Measurements from ENCODE around the gene SPEG.
"Not testable (repeated sequence)": the region's sequence is repeated elsewhere in the genome, so short reads cannot be mapped to it uniquely, and the experiment has no call there.

SPEG gene

GRCh38 chr2:219405451-219405850 is 29.2 kb upstream of the SPEG start:
- no peak for DNase-seq

DNA sequence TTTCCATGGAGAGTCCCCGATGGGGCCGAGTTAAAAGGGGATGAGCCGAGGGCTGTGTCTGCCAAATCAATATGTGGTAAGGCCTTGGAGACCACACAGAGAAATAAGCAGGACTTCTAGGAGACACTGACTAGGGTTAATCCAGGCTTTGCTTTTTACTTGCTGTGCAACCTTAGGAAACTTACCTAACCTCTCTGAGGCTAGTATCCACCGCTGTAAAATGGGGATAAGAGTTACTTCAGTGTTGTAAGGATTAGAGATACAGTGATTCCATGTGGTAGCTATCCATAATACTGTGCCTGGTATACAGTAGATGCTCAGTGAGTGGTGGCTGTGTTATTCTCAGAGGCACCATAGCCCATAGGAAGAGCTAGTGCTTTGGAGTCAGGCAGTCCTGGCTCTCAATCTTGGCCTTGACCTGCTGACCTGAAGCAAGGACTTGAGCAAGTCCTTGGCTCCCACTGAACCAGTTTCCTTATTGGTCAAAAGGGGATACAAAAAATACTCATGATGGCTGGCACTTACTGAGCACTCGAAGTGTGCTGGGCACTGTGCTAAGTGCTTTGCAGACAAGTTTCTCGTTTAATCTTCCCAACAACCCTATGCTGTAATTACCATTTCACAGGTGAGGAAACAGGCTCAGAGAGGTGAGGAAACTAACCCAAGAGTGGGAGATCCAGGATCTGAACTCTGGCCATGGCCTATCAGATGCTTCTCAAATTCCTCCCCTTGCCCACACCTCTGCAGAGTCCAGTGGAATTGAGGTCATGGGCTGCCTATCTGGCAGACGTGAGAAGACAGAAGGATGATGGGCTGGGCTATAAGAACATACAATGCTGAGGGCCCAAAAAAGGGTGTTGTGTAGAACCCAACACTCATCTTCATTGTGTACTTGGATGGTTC is 28.4 kb upstream of the SPEG start:
- DNase-seq = no peak

DNA sequence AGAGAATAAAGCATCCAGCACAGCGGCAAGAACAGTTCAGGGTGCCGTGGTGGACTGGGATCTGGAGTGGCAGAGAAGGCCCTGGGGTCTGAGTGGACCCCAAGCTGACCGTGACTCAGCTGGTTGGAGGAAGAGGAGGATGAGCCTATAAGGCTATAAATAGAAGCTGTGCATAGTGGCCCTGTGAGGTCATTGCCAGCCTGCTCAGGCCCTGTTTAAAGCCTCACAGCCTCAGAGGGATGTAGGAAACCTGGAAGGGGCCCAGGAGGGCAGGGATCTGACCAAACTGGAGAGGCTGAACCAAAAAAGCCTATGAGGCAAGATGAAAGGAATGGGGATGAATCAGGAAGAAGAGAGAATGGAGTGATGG is 27.8 kb upstream of the SPEG start:
- DNase-seq = no peak

DNA sequence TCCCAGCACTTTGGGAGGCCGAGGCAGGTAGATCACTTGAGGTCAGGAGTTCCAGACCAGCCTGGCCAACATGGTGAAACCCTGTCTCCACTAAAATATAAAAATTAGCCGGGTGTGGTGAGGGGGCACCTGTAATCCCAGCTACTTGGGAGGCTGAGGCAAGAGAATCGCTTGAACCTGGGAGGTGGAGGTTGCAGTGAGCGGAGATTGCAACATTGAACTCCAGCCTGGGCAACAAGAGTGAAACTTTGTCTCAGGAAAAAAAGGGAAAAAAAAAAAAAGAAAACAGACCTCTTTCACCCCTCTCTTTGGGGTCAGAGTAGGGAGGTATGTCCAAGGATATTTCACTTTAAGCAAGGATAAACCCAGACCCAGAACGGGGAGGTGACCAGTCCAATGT is 27.3 kb upstream of the SPEG start:
- DNase-seq = not testable (repeated sequence)

GRCh38 chr2:219408204-219408603 is 26.4 kb upstream of the SPEG start:
- DNase-seq = no peak

DNA sequence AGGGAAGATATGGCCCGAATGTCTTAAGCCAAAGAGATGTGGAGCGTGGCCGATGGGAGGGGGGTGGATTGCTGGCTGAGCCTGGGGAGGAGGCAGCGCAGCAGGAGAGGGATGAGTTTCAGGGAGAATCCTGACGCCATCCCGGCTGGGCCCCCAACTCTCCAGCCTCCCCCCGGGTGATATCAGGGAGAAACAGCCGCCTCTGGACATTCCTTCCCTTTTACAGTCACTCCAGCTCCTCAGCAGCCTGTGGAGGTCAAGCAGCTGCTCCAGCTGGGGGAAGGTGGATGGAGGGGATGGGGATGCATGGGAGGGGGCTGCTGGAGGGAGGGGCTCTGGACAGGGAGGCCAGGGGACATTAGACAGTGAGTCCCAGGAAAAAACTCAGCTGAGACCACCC is 26.0 kb upstream of the SPEG start:
- no peak for DNase-seq

DNA sequence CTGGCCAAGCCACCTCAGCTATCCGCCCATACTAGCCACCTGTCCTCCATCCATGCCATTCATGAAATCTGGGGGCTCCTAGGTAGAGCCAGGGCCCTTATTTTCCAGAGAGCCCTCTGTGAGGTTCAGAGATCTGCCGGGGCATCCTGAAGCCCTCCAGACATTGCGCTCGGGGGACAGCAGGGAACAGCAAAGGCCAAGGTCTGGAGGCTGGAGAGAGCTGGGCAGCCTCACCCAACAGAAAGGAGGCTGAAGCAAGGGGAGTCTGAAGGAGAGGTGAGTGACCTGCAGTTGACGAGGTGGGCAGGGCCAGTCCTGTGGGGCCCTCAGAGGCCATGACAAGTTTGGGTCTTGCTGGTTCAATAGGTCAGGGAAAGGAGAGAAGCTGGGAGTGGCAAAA is 25.0 kb upstream of the SPEG start:
- no peak for DNase-seq

DNA sequence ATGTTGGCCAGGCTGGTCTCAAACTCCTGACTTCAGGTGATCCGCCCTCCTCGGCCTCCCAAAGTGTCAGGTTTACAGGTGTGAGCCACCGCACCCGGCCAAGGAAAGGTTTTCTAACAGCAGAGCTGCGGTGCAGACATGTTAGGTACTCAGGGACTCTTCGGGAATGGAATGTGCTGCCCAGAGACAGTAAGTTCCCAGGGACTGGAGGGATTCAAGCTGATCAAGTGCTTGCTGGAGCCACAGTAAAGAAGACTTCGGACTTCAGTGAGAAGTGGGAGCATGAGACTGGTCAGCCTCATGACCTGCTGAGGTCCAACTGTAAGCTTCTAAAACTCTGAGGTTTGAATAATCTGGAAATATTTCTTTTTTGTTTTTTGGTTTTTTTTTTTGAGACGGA is 24.3 kb upstream of the SPEG start:
- no peak for DNase-seq

GRCh38 chr2:219414857-219415256 is 19.8 kb upstream of the SPEG start:
- DNase-seq = no peak

- no peak for DNase-seq
Observed at GRCh38 chr2:219415580-219416234, 18.9 kb upstream of the SPEG start.

GRCh38 chr2:219416235-219416602 is 18.4 kb upstream of the SPEG start:
- DNase-seq = no peak

- DNase-seq = no peak
Observed at GRCh38 chr2:219416938-219417337, 17.7 kb upstream of the SPEG start.

DNA sequence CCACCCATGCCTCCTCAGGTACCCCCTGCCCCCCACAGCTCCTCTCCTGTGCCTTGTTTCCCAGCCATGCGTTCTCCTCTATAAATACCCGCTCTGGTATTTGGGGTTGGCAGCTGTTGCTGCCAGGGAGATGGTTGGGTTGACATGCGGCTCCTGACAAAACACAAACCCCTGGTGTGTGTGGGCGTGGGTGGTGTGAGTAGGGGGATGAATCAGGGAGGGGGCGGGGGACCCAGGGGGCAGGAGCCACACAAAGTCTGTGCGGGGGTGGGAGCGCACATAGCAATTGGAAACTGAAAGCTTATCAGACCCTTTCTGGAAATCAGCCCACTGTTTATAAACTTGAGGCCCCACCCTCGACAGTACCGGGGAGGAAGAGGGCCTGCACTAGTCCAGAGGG is 17.3 kb upstream of the SPEG start:
- no peak for DNase-seq

DNA sequence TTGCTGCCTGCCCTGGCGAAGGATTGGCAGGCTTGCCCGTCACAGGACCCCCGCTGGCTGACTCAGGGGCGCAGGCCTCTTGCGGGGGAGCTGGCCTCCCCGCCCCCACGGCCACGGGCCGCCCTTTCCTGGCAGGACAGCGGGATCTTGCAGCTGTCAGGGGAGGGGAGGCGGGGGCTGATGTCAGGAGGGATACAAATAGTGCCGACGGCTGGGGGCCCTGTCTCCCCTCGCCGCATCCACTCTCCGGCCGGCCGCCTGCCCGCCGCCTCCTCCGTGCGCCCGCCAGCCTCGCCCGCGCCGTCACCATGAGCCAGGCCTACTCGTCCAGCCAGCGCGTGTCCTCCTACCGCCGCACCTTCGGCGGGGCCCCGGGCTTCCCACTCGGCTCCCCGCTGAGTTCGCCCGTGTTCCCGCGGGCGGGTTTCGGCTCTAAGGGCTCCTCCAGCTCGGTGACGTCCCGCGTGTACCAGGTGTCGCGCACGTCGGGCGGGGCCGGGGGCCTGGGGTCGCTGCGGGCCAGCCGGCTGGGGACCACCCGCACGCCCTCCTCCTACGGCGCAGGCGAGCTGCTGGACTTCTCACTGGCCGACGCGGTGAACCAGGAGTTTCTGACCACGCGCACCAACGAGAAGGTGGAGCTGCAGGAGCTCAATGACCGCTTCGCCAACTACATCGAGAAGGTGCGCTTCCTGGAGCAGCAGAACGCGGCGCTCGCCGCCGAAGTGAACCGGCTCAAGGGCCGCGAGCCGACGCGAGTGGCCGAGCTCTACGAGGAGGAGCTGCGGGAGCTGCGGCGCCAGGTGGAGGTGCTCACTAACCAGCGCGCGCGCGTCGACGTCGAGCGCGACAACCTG is 16.3 kb upstream of the SPEG start, which contains the start of gene DES:
Gene DES (plus strand): TSS at position 223 of the 857 bp plus-strand sequence. CDS start 86 bp downstream, at position 309.
- no peak for DNase-seq

DNA sequence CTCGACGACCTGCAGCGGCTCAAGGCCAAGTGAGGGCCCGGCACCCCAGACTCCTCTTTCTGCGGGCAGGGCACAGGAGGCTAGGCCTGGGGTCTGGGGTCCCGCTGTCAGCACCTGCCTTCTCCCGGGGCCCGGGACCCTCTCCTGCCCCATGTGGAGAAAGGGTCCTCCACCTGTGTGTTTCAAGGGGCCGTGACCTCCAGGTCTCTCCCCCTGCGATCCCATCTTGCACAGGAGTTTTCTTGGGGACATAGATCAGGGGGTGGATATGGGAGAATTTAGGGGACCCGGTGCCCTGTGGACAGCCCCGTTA is 15.7 kb upstream of the SPEG start:
- DNase-seq = no peak

- DNase-seq = no peak
Observed at GRCh38 chr2:219419331-219420197, 15.1 kb upstream of the SPEG start.

DNA sequence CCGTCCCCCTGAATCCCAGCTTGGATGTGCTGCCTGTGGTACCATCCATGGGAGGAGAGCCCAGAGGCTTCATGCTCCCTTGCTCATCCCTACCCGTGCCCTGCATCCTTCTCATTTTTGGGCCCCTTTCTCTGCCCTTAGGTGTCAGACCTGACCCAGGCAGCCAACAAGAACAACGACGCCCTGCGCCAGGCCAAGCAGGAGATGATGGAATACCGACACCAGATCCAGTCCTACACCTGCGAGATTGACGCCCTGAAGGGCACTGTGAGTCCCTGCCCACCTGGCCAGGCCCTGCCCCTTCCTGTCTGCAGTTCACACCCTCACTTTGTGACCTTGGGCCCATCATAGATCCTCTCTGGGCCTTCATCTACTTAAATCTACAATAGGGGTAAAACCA is 14.0 kb upstream of the SPEG start:
- DNase-seq = no peak

DNA sequence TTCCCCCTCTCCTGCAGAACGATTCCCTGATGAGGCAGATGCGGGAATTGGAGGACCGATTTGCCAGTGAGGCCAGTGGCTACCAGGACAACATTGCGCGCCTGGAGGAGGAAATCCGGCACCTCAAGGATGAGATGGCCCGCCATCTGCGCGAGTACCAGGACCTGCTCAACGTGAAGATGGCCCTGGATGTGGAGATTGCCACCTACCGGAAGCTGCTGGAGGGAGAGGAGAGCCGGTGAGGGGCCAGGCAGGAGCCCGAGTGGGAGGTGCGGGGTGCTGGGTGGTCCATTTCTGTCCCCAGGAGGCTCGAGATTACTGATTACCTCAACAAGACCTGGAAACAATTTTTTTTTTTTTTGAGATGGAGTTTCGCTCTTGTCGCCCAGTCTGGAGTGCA is 13.3 kb upstream of the SPEG start:
- no peak for DNase-seq

DNA sequence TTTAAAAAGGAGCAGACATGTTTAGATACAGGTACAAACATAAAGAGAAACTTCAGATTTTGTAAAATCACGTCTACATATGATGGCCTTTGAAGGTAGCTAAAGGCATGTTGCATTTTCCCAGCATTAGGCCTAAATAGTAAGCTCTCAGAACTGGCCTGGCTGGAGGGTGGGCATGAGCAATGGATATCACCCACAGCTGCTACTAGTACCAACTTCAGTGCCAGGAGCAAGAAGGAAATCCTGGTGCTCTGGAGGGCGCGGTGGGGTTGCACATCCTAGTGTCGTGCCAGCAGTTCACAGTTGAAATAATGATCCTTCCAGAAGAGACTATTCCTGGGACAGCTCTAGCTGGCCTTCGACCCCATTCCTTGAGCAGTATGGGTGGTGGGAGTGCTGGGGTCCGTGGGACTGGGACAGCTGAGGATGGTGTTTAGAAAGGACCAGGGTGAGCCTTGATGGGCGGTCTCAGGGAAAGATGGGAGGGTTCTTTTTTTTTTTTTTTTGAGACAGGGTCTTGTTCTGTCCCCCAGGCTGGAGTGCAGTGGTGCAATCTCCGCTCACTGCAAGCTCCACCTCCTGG is 11.6 kb upstream of the SPEG start:
- DNase-seq = no peak

DNA sequence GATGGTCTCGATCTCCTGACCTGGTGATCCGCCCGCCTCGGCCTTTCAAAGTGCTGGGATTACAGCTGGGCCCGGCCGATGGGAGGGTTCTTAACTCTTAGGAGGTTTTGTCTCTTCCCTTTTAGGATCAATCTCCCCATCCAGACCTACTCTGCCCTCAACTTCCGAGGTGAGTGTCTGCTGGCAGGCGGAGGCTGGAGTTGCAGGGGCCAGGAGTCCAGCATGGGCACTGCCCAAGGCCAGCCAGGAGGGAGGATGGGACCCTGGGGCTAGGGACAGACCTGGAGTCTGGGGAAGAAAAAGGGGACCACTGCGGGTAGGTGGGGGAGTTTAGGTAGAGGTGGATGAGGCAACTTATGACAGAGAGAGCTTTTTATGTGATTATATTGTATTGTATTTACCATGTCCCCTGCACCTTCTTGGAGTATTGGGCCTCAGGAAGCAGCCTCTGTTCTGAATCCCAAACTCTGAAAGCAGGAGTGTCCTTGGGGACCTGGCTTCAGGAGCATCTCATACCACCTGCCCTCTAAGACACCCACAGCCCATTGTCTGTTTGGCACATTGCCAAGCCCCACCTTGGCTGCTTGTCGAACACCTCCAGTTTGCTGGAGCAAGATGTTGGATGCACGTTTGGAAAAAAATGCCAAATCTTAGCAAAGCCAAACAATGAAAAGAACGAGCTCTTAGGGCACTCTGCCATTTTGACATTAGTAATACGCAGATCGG is 10.8 kb upstream of the SPEG start:
- DNase-seq = no peak

GRCh38 chr2:219425238-219426067 is 9.2 kb upstream of the SPEG start:
- no peak for DNase-seq

All from activated CD4-positive, CD25-positive, alpha-beta regulatory T cell treated with anti-CD3 and anti-CD28 coated beads, Interleukin-2, amount 50 U/mL, for 72 hours (primary cell).